DMS53 (cell line): ENCODE results near the gene SPEG.

ENCODE experiments used
- DNase-seq: peaks from one replicate; lab custom pipeline; 2025; lab: John Stamatoyannopoulos, UW

Gene SPEG

DNA sequence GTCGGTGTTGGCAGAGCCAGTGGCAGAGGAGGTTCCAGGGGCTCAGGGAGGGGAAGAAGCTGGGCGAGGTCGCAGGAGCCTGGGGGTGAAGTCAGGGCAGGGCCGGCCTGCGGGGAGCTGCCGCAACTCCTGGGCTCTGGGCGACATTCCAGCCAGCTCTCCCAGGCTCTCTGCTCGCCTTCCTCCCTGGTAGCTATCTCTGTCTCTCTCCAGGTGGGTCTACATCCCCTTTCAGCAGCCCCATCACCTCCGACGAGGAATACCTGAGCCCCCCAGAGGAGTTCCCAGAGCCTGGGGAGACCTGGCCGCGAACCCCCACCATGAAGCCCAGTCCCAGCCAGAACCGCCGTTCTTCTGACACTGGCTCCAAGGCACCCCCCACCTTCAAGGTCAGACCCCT, 27.0 kb downstream of the SPEG start:
- DNase-seq, result no peak

GRCh38 chr2:219462349-219462748, 27.7 kb downstream of the SPEG start:
- no peak for DNase-seq

- DNase-seq, result no peak
Observed at GRCh38 chr2:219464286-219465032, 29.8 kb downstream of the SPEG start.

DNA sequence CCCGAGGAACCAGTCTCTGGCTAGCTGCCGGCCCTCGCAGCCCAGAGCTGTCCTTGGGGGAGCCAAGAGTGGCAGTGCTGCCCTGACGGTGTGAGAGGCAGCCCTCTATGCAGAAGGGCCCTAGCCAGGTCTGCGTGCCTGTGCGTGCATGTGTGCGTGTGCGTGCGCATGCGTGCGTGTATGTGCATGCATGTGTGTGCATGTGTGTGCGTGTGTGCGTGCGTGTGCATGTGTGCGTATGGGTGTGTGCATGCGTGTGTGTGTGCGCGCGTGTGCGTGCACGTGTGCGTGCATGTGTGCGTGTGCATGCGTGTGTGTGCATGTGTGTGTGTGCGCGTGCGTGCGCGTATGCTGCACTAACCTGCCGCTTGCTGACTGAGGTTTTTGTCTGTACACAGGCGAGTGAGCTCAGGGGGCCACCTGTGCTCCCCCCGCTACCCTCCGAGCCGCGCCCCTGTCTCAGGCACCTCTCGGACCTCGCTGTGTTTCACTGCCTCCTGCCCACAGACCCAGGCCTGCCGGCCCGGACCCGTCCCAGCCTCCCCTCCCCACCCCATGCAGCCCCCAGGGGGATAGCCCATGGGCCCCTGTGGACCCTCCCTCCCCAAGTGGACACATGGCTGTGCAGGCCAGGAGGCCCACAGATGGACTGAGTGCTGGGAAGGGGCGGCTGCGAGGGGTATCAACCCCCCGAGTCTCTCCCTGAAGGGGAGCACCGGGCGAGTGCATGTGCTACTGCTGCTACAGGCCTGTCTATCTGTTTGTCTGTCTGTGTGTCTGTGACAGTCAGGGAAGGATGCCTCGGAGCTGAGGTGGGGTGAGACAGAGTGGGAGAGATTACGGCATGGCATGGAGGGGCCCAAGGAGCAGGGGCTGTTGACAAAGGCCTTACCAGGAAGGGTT, 31.3 kb downstream of the SPEG start:
- DNase-seq, result no peak

- no peak for DNase-seq
Observed at GRCh38 chr2:219466816-219467735, 32.4 kb downstream of the SPEG start.

GRCh38 chr2:219467736-219468075, 33.1 kb downstream of the SPEG start:
- no peak for DNase-seq

DNA sequence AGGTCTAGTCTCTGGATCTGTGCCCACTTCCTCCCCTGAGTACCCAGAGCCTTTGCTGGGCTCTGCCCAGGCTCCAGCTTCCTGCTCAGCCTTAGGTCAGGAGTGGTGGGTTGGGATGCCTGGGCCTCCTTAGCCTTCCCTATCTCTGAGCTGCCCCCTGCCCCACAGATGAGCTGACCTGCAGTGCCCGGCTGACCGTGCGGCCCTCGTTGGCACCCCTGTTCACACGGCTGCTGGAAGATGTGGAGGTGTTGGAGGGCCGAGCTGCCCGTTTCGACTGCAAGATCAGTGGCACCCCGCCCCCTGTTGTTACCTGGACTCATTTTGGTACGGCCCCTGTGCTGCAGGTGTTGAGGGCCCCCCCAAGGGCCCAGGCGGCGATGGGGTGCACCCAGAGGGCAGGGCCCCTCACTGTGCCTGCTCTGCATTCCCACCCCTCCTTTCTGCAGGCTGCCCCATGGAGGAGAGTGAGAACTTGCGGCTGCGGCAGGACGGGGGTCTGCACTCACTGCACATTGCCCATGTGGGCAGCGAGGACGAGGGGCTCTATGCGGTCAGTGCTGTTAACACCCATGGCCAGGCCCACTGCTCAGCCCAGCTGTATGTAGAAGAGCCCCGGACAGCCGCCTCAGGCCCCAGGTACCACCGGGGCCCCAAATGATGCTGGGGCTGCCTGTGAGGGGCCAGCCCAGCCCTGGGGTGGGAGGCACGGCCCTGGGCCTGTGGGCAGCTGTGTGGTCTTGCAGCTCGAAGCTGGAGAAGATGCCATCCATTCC, 34.0 kb downstream of the SPEG start:
- no peak for DNase-seq

DNA sequence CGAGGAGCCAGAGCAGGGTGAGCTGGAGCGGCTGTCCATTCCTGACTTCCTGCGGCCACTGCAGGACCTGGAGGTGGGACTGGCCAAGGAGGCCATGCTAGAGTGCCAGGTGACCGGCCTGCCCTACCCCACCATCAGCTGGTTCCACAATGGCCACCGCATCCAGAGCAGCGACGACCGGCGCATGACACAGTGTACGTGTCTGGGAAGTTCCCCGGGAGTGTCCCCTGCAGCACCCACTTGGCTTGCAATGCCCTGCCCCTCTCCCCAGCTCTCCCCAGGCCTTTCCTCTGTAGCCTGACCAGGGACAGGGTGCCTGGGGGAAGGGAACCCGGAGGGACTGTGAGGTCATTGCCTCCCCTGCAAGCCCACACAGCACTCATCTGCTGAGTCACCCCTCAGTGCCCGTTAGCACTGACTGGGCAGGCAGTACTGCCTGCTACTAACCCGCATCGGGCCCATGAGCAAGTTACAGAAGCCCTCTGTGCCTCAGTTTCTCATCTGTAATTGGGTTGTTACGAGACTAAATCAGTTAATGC, 34.6 kb downstream of the SPEG start:
- DNase-seq, result peak; percentile 15

GRCh38 chr2:219470429-219470828, 35.8 kb downstream of the SPEG start:
- DNase-seq, result no peak

- no peak for DNase-seq
Observed at GRCh38 chr2:219471476-219472371, 37.1 kb downstream of the SPEG start.

- DNase-seq, result no peak
Observed at GRCh38 chr2:219472629-219473187, 38.1 kb downstream of the SPEG start.

GRCh38 chr2:219473511-219473910, 38.9 kb downstream of the SPEG start:
- no peak for DNase-seq

DNA sequence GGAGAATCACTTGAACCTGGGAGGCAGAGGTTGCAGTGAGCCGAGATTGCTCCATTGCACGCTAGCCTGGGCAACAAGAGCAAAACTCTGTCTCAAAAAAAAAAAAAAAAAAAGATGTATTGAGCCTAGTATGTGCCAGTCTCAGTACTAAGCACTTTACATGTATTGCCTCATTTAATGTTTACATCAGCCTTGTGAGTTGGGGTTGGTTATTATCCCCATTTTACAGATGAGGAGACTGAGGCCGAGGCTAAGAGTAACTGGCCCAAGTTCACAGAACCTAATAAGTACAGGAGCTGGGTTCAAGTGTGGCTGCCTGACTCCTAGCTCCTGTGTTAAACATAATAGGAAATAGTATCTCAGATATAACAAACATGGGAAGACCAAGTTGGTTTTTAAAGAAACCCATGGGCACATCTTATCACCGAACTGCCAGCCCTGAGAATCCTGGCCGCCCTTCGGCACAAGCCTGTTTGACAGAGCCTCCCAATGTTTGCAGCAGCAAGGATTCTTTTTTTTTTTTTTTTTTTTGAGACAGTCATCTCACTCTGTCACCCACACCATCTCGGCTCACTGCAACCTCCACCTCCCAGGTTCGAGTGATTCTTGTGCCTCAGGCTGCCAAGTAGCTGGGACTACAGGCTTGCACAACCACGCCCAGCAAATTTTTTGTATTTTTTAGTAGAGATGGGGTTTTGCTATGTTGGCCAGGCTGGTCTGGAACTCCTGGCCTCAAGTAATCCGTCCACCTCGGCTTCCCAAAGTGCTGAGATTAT, 39.8 kb downstream of the SPEG start:
- no peak for DNase-seq

GRCh38 chr2:219475278-219475677, 40.6 kb downstream of the SPEG start:
- no peak for DNase-seq

GRCh38 chr2:219475697-219476651, 41.3 kb downstream of the SPEG start:
- DNase-seq, result peak; percentile 77

- no peak for DNase-seq
Observed at GRCh38 chr2:219476652-219477151, 42.1 kb downstream of the SPEG start.

DNA sequence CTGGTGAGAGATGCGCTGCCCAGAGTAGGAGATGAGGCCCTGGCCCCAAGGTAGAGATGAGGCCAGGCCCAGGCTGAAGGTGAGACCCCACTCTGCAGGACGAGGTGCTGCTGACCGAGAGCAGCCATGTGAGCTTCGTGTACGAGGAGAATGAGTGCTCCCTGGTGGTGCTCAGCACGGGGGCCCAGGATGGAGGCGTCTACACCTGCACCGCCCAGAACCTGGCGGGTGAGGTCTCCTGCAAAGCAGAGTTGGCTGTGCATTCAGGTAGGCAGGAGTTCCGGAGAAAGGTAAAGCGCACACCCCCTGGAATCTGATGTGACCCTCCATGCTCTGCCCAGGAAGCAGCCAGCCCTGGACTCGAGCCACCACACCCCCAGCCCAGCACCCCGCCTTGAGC, 42.5 kb downstream of the SPEG start:
- no peak for DNase-seq

DNA sequence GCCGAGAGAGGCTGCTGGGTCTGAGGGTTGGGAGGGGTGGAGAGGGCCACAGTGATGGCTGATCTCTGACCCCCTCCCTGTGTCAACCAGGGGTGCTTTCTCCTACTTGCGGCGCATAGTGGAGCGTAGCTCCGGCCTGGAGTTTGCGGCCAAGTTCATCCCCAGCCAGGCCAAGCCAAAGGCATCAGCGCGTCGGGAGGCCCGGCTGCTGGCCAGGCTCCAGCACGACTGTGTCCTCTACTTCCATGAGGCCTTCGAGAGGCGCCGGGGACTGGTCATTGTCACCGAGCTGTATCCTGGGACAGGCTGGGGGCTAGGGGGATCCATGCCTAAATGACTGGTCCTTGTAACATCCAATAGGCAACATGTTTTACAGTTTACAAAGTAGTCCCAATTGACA, 43.2 kb downstream of the SPEG start:
- no peak for DNase-seq
